NCI-H128 (cell line): ENCODE measurements around the gene STRN4.
"Not testable (repeated sequence)": the region's sequence is repeated elsewhere in the genome, so short reads cannot be mapped to it uniquely, and the experiment has no call there.

Source experiments
- DNase-seq: peaks from one replicate; lab custom pipeline; 2025; ENCODE audit not compliant: unreplicated experiment; lab: John Stamatoyannopoulos, UW

The STRN4 gene

GRCh38 chr19:46746281-46747057, at the start of gene STRN4:
TSS of gene STRN4 (minus strand) at chr19:46746450. CDS start at chr19:46746430, 20 bp downstream.
- peak; percentile 54 for DNase-seq

- DNase-seq, result no peak
Measured at GRCh38 chr19:46791944-46792343, 45.7 kb upstream of the STRN4 start.

GRCh38 chr19:46789371-46789770, 43.1 kb upstream of the STRN4 start:
- no peak for DNase-seq

GRCh38 chr19:46788968-46789338, 42.7 kb upstream of the STRN4 start:
- no peak for DNase-seq

- DNase-seq, result peak; percentile 93
Measured at GRCh38 chr19:46788262-46788967, 42.2 kb upstream of the STRN4 start, which contains the start of gene SLC1A5. TSS of gene SLC1A5 (minus strand) at chr19:46788594. CDS start at chr19:46787965, 629 bp downstream.

GRCh38 chr19:46787331-46788261, 41.3 kb upstream of the STRN4 start:
- DNase-seq, result peak; percentile 13

GRCh38 chr19:46787040-46787330, 40.7 kb upstream of the STRN4 start:
- DNase-seq, result no peak

GRCh38 chr19:46786236-46787039, 40.2 kb upstream of the STRN4 start:
- DNase-seq, result no peak

- no peak for DNase-seq
Measured at GRCh38 chr19:46785980-46786235, 39.7 kb upstream of the STRN4 start.

GRCh38 chr19:46785054-46785979, 39.1 kb upstream of the STRN4 start:
- DNase-seq, result no peak

GRCh38 chr19:46784262-46785053, 38.2 kb upstream of the STRN4 start:
- no peak for DNase-seq

GRCh38 chr19:46783670-46784069, 37.4 kb upstream of the STRN4 start:
- peak; percentile 92 for DNase-seq

- no peak for DNase-seq
Measured at GRCh38 chr19:46782355-46783019, 36.2 kb upstream of the STRN4 start.

GRCh38 chr19:46777956-46778645, 31.9 kb upstream of the STRN4 start:
- DNase-seq, result not testable (repeated sequence)

- no peak for DNase-seq
Measured at GRCh38 chr19:46776927-46777911, 31.0 kb upstream of the STRN4 start.

GRCh38 chr19:46775642-46776258, 29.5 kb upstream of the STRN4 start:
- no peak for DNase-seq
